GM23338 (cell line): ENCODE measurements around the gene RPAP2. TPM values are rescaled to one million over a fixed set of nuclear protein-coding genes. Genes with fewer than 3 reads are reported as not detected.

Experiments used
- ATAC-seq: fragments of 200-7000 bp; cut with Tn5 transposase; 3 replicates; pipeline ENCODE4 v1.9.1; 2020
- DNase-seq: peaks from one replicate; pipeline ENCODE4 v3.0.0-alpha.2; 2015; ENCODE audit warnings: low spot score
- H2AFZ ChIP-seq: fragments of 200-600 bp; sonication (generic); 2 replicates; pipeline ENCODE4 v1.8.0; 2016; ENCODE audit warnings: antibody characterized with exemption, mild to moderate bottlenecking, moderate library complexity
- H3F3A ChIP-seq: fragments of 200-600 bp; sonication (generic); replicated peaks from 2 replicates; pipeline ENCODE4 v1.8.0; 2017; ENCODE audit warnings: antibody characterized with exemption, mixed run types, low read depth
- H3K27ac ChIP-seq: fragments of 200-600 bp; sonication (generic); 2 replicates; pipeline ENCODE4 v1.6.1; 2016; ENCODE audit warnings: low read depth
- H3K27me3 ChIP-seq: fragments of 200-600 bp; sonication (generic); 2 replicates; pipeline ENCODE4 v1.8.0; 2016; ENCODE audit warnings: mild to moderate bottlenecking, mixed run types, moderate library complexity; ENCODE audit not compliant: insufficient read depth
- H3K36me3 ChIP-seq: fragments of 200-600 bp; sonication (generic); 2 replicates; pipeline ENCODE4 v1.8.0; 2016; ENCODE audit warnings: mild to moderate bottlenecking; ENCODE audit not compliant: insufficient read depth
- H3K4me1 ChIP-seq: fragments of 200-600 bp; sonication (generic); 2 replicates; pipeline ENCODE4 v1.8.0; 2016; ENCODE audit warnings: mild to moderate bottlenecking, moderate library complexity; ENCODE audit not compliant: insufficient read depth
- H3K4me2 ChIP-seq: fragments of 200-600 bp; sonication (generic); 2 replicates; pipeline ENCODE4 v1.7.1; 2017; ENCODE audit warnings: mixed run types
- H3K4me3 ChIP-seq: fragments of 200-600 bp; sonication (generic); 2 replicates; pipeline ENCODE4 v1.6.1; 2016; ENCODE audit warnings: mixed run types
- H3K79me2 ChIP-seq: fragments of 200-600 bp; sonication (generic); replicated peaks from 2 replicates; pipeline ENCODE4 v1.8.0; 2017; ENCODE audit warnings: mild to moderate bottlenecking; ENCODE audit not compliant: insufficient read depth
- H3K9me2 ChIP-seq: fragments of 200-600 bp; sonication (generic); 2 replicates; pipeline ENCODE4 v1.8.0; 2017; ENCODE audit not compliant: insufficient read depth
- H4K20me1 ChIP-seq: fragments of 200-600 bp; sonication (generic); replicated peaks from 2 replicates; pipeline ENCODE4 v1.8.0; 2017; ENCODE audit warnings: mild to moderate bottlenecking; ENCODE audit not compliant: insufficient read depth
- H3K27ac Mint-ChIP-seq: 2 replicates; pipeline ENCODE4 v1.8.0; 2020; ENCODE audit warnings: inconsistent platforms, mild to moderate bottlenecking, moderate library complexity, mixed read lengths
- H3K27me3 Mint-ChIP-seq: 3 replicates; pipeline ENCODE4 v1.8.0; 2022; ENCODE audit warnings: low read depth, mild to moderate bottlenecking, moderate library complexity, mixed read lengths, inconsistent platforms; ENCODE audit not compliant: insufficient read depth, poor library complexity
- H3K36me3 Mint-ChIP-seq: 3 replicates; pipeline ENCODE4 v1.8.0; 2021; ENCODE audit warnings: low read depth, mild to moderate bottlenecking, inconsistent platforms, moderate library complexity, mixed read lengths
- H3K4me1 Mint-ChIP-seq: 3 replicates; pipeline ENCODE4 v1.8.0; 2020; ENCODE audit warnings: mild to moderate bottlenecking, inconsistent platforms, mixed read lengths
- H3K4me3 Mint-ChIP-seq: 3 replicates; pipeline ENCODE4 v1.8.0; 2021; ENCODE audit warnings: moderate library complexity, mild to moderate bottlenecking, inconsistent platforms, mixed read lengths
- H3K9me3 Mint-ChIP-seq: 3 replicates; pipeline ENCODE4 v1.8.0; 2020; ENCODE audit warnings: moderate library complexity, mild to moderate bottlenecking, inconsistent platforms, mixed read lengths
- CREB1 ChIP-seq: fragments of 250-450 bp; sonication (Bioruptor Pico); IDR thresholded peaks from 2 replicates; pipeline ENCODE4 v1.5.0; 2020; ENCODE audit warnings: low read depth, mild to moderate bottlenecking, moderate library complexity
- ETS1 ChIP-seq: IDR thresholded peaks from 2 replicates; pipeline ENCODE4 v1.6.1; 2016; ENCODE audit warnings: antibody characterized with exemption
- EZH2 ChIP-seq: fragments of 200-600 bp; sonication (generic); IDR thresholded peaks from one replicate; pipeline ENCODE4 v1.8.0; 2017; ENCODE audit warnings: antibody characterized with exemption, mild to moderate bottlenecking, low read depth; ENCODE audit not compliant: unreplicated experiment
- EZH2phosphoT487 ChIP-seq: fragments of 200-600 bp; sonication (generic); IDR thresholded peaks from one replicate; pipeline ENCODE4 v1.8.1; 2018; ENCODE audit warnings: antibody characterized with exemption; ENCODE audit not compliant: unreplicated experiment
- JUNB ChIP-seq: IDR thresholded peaks from one replicate; pipeline ENCODE4 v1.6.1; 2016; ENCODE audit warnings: antibody characterized with exemption; ENCODE audit not compliant: unreplicated experiment
- NANOG ChIP-seq: IDR thresholded peaks from 2 replicates; pipeline ENCODE4 v1.6.1; 2016; ENCODE audit warnings: antibody characterized with exemption, borderline replicate concordance
- POLR2AphosphoS5 ChIP-seq: IDR thresholded peaks from 2 replicates; pipeline ENCODE4 v1.6.1; 2016; ENCODE audit warnings: antibody characterized with exemption, low read depth
- REST ChIP-seq: IDR thresholded peaks from one replicate; pipeline ENCODE4 v1.6.1; 2018; ENCODE audit warnings: antibody characterized with exemption; ENCODE audit not compliant: unreplicated experiment
- STAT1 ChIP-seq: IDR thresholded peaks from one replicate; pipeline ENCODE4 v1.6.1; 2016; ENCODE audit warnings: antibody characterized with exemption; ENCODE audit not compliant: unreplicated experiment
- ZNF114 ChIP-seq: fragments of 250-450 bp; sonication (Bioruptor Pico); IDR thresholded peaks from 2 replicates; pipeline ENCODE4 v1.5.0; 2020; ENCODE audit warnings: mild to moderate bottlenecking, moderate library complexity
- ZNF331 ChIP-seq: fragments of 250-450 bp; sonication (Bioruptor Pico); IDR thresholded peaks from 2 replicates; pipeline ENCODE4 v1.5.0; 2020; ENCODE audit warnings: low read depth, mild to moderate bottlenecking, moderate library complexity
- ZNF462 ChIP-seq: fragments of 250-450 bp; sonication (Bioruptor Pico); IDR thresholded peaks from 2 replicates; pipeline ENCODE4 v1.5.0; 2020; ENCODE audit warnings: mild to moderate bottlenecking, moderate library complexity
- polyA plus RNA-seq: library from polyadenylated mRNA; unstranded; fragments of >200 nt; fragmentation: Nextera tagmentation; extraction: Ambion mirVana; gene quantifications from 2 replicates; pipeline ENCODE4 v1.2.1, GENCODE V29; 2016
- total RNA-seq: library from RNA; depleted of rRNA; stranded (reverse); fragments of >200 nt; shearing (Covaris generic); gene quantifications from 2 replicates; pipeline ENCODE4 v1.2.3, GENCODE V29; 2014
- TF ChIP-seq, protein P1 (sequence below), 2 experiments: fragments of 200-600 bp in 1 of 2; sonication (generic) in 1 of 2; conservative IDR thresholded peaks; 2 replicates each; pipeline versions ENCODE4 v1.5.1 to v1.6.1; 2016 to 2017; ENCODE audit warnings: antibody characterized with exemption in 2 of 2, low read depth in 2 of 2, mild to moderate bottlenecking in 2 of 2, moderate library complexity in 1 of 2

Gene RPAP2
- total and polyA plus RNA-seq, 2 experiments from 2014 or later = 26.6 to 30.4 TPM

- H3F3A ChIP-seq = no peaks in the 10 kb centered on the region
- Mint-ChIP-seq H3K27ac (no peak overlapping the region), H3K4me3 (no peak overlapping the region), H3K27me3 (no peaks in the 10 kb centered on the region), H3K4me1 (peaks cover 14% of the 10 kb centered on the region; the same call in 2 of the 3 replicates), H3K36me3 (peaks cover 42% of the 10 kb centered on the region), H3K9me3 (no peaks in the 10 kb centered on the region)
- peaks cover 33% of the 10 kb centered on the region for H3K79me2 ChIP-seq
- DNase-seq (no peak), ATAC-seq (no peak)
- H3K4me3 ChIP-seq = no peak overlapping the region
- H3K27ac ChIP-seq = no peak overlapping the region
- no peak overlapping the region for H2AFZ ChIP-seq
- no peaks in the 10 kb centered on the region; the same call in 1 of the 2 replicates for H3K4me1 ChIP-seq
- no peaks in the 10 kb centered on the region for H3K27me3 ChIP-seq
- no peak overlapping the region for H3K4me2 ChIP-seq
- H3K9me2 ChIP-seq = no peaks in the 10 kb centered on the region
- TF ChIP-seq STAT1 (no peak), JUNB (no peak), ZNF462 (CRISPR knock-in tag) (no peak), ZNF114 (CRISPR knock-in tag) (no peak), ETS1 (no peak), EZH2phosphoT487 (no peak), NANOG (no peak), REST (no peak), EZH2 (no peak), CREB1 (CRISPR knock-in tag) (no peak), POLR2AphosphoS5 (no peak), ZNF331 (CRISPR knock-in tag) (no peak)
- TF ChIP-seq, protein P1, sequence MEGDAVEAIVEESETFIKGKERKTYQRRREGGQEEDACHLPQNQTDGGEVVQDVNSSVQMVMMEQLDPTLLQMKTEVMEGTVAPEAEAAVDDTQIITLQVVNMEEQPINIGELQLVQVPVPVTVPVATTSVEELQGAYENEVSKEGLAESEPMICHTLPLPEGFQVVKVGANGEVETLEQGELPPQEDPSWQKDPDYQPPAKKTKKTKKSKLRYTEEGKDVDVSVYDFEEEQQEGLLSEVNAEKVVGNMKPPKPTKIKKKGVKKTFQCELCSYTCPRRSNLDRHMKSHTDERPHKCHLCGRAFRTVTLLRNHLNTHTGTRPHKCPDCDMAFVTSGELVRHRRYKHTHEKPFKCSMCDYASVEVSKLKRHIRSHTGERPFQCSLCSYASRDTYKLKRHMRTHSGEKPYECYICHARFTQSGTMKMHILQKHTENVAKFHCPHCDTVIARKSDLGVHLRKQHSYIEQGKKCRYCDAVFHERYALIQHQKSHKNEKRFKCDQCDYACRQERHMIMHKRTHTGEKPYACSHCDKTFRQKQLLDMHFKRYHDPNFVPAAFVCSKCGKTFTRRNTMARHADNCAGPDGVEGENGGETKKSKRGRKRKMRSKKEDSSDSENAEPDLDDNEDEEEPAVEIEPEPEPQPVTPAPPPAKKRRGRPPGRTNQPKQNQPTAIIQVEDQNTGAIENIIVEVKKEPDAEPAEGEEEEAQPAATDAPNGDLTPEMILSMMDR (conservative IDR thresholded peaks at IDR 0.05; ENCODE audit: low read depth in 2 of 2) = no peak
- H4K20me1 ChIP-seq = no peaks in the 10 kb centered on the region
- peaks cover 24% of the 10 kb centered on the region for H3K36me3 ChIP-seq
These were observed 2.2 kb downstream of the RPAP2 start for GRCh38 chr1:92301021-92301420.
